ENCODE data around the gene PHC3. TPM values are rescaled to one million over a fixed set of nuclear protein-coding genes. Genes with fewer than 3 reads are reported as not detected.

Gene PHC3
- total RNA-seq, 4 donors from 2014 or later: 73.1 to 128 (median 93.7) TPM

DNA sequence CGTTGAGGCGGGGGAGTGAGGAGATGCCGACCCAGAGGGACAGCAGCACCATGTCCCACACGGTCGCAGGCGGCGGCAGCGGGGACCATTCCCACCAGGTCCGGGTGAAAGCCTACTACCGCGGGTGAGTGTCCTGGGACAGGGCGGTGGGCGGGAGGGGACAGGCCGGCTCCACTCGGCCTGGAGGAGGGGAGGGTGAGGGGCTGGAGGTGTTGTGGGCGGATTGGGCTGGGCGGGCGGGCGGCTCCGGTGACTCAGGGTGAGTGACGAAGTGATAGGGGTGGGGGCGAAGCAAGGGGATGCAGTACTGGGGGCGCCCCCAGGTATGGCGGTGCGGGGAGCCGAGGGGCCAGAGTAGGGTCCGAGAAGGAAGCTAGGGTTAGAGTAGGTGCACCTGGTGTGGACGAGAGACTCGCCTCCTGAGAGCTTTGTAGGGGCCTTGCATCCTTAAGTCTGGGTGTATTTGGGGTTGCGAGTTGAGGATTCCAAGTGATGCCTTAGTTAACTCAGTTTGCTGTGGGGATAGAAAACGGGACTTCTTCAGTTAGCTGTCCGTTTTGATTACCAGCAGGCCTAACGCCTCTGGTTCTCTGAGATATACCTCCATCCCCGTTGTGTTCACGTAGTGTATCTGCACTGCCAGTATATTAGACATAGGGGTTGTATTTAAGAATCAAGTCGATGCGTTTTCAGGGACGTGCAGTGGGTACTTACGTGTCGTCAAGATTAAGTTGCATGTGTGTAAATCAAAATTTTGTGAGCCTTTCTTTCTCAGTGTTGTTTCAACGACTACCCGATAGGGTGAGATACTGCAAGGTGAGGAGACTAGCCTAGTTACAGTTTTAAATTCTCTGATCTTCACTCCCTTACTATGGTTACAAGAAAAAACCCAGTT lies 41.4 kb upstream of the PHC3 start:
- peak overlapping the region; percentile 72 to 98 (median 91) for H3K27ac ChIP-seq
- peaks cover 31 to 33% of the 10 kb centered on the region in 2 donors for H3K4me1 ChIP-seq
- no peaks in the 10 kb centered on the region for H3K27me3 ChIP-seq
- WGBS, 2 donors: 0 to 2% methylated on average over 26 to 39 of the region's 42 CpGs
- no peaks in the 10 kb centered on the region for H3K36me3 ChIP-seq
- TF ChIP-seq POLR2A (IDR thresholded peaks at IDR 0.05): no peak
- TF ChIP-seq, protein P1, sequence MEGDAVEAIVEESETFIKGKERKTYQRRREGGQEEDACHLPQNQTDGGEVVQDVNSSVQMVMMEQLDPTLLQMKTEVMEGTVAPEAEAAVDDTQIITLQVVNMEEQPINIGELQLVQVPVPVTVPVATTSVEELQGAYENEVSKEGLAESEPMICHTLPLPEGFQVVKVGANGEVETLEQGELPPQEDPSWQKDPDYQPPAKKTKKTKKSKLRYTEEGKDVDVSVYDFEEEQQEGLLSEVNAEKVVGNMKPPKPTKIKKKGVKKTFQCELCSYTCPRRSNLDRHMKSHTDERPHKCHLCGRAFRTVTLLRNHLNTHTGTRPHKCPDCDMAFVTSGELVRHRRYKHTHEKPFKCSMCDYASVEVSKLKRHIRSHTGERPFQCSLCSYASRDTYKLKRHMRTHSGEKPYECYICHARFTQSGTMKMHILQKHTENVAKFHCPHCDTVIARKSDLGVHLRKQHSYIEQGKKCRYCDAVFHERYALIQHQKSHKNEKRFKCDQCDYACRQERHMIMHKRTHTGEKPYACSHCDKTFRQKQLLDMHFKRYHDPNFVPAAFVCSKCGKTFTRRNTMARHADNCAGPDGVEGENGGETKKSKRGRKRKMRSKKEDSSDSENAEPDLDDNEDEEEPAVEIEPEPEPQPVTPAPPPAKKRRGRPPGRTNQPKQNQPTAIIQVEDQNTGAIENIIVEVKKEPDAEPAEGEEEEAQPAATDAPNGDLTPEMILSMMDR (IDR thresholded peaks at IDR 0.05): no peak
- no peaks in the 10 kb centered on the region for H3K9me3 ChIP-seq
- H3K4me3 ChIP-seq (replicated peaks in 1 of 3): peak overlapping the region; percentile 22 to 93 (median 65)
- peak; percentile 54 to 63 for DNase-seq
- intact Hi-C loops (cut with DNase I): no loop called here

DNA sequence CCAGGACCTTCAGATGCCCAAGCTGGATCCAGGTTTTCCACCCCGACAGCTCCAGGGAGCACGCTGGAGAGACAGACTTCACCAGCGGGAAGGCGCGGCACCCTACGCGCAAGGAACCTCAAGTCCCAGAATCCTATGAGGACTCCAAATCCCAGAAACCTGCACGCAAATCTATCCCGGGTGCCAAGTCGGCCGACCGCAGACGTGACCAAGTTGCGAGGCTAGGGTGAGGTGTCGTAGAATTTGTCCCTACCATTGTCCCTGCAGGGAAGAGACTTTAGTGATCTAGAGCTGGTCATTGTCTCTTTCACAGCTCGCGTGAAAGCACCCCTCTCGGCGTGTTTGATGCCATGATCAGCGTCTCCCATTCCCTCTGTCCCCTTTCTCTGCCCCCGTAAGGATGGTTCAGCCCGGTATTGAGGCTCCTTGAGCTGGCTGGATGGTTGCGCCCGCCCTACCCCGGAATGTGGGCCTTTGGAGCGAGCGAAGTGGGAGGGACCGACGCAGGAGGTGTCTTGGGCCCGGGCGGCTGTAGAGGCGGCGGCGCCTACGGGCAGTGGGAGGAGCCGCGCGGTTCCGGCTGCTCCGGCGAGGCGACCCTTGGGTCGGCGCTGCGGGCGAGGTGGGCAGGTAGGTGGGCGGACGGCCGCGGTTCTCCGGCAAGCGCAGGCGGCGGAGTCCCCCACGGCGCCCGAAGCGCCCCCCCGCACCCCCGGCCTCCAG lies 40.6 kb upstream of the PHC3 start, which contains the start of gene PRKCI:
Gene PRKCI (plus strand): TSS at position 501 of the 723 bp plus-strand sequence. CDS start 246 bp downstream, outside the sequence.
- Histone ChIP-seq H3K4me3 (replicated peaks in 1 of 3) (peak within 1 kb of the TSS; percentile 22 to 93 (median 65)), H3K27me3 (no peaks in the 10 kb centered on the region), H3K9me3 (no peaks in the 10 kb centered on the region), H3K36me3 (no peaks in the 10 kb centered on the region), H3K27ac (peak within 1 kb of the TSS; percentile 72 to 98 (median 91)), H3K4me1 (peaks cover 23 to 25% of the 10 kb centered on the region in 2 donors)
- intact Hi-C loops (cut with DNase I): no loop called here
- 0 to 1% methylated on average over 27 to 37 of the region's 60 CpGs for WGBS, 2 donors
- TF ChIP-seq, protein P1 (IDR thresholded peaks at IDR 0.05): peak in 1 of 6 experiments; percentile 14
- TF ChIP-seq POLR2A (IDR thresholded peaks at IDR 0.05): peak; percentile 79 to 94
- DNase-seq: peak; percentile 97 to 98

DNA sequence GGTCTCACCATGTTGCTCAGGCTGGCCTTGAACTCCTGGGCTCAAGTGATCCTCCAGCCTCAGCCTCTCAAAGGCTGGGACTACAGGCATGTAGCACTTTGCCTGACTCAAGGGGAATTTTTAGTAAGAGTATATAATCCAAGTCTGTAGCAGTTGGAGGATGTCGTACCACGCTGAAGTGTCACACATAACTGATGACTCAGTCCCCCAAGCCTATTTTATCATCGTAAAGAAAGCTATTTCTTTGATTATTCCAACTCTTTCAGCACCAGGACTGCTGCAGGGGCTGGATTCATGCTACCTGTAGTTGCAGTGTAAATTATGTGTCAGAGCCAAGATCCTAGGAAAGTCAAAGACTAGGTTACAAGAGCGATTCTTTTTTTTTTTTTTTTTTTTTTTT lies 39.3 kb upstream of the PHC3 start:
- H3K27ac ChIP-seq: no peak overlapping the region
- H3K9me3 ChIP-seq: no peaks in the 10 kb centered on the region
- WGBS, 2 donors: 87 to 91% methylated on average over 4 of the region's 4 CpGs
- intact Hi-C loops (cut with DNase I): no loop called here
- TF ChIP-seq, protein P1 (IDR thresholded peaks at IDR 0.05): no peak
- TF ChIP-seq POLR2A (IDR thresholded peaks at IDR 0.05): no peak
- no peaks in the 10 kb centered on the region for H3K27me3 ChIP-seq
- peaks cover 14% of the 10 kb centered on the region in 2 donors for H3K4me1 ChIP-seq
- no peaks in the 10 kb centered on the region for H3K36me3 ChIP-seq
- no peak for DNase-seq
- no peak overlapping the region for H3K4me3 ChIP-seq (replicated peaks in 1 of 3)

DNA sequence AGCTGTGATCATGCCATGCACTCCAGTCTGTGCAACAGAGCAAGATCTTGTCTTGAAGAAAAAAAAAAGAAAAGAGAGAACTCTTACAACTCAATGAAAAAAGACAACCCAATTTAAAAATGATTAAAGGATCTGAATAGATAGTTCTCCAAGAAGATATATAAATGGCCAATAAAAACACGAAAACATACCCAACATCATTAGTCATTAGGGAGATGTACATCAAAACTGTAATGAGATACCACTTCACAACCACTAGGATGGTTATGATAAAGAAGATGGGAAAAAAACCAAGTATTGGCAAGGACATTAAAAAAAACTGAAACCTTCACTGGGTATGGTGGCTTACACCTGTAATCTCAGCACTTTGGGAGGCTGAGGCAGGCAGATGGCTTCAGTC lies 38.3 kb upstream of the PHC3 start:
- TF ChIP-seq POLR2A (IDR thresholded peaks at IDR 0.05): no peak
- TF ChIP-seq, protein P1 (IDR thresholded peaks at IDR 0.05): no peak
- Histone ChIP-seq H3K27ac (no peak overlapping the region), H3K36me3 (no peaks in the 10 kb centered on the region), H3K4me3 (replicated peaks in 1 of 3) (no peak overlapping the region), H3K4me1 (peaks cover 4 to 13% of the 10 kb centered on the region in 2 donors), H3K9me3 (no peaks in the 10 kb centered on the region), H3K27me3 (no peaks in the 10 kb centered on the region)
- 93 to 95% methylated on average over 1 of the region's 1 CpG for WGBS, 2 donors
- DNase-seq: no peak
- intact Hi-C loops (cut with DNase I): no loop called here
